ENCODE data around the gene LIN54.
A peak's percentile ranks its signal among the peaks of the same experiment; 100 is the strongest.
"Not testable (repeated sequence)": the region's sequence is repeated elsewhere in the genome, so short reads cannot be mapped to it uniquely, and the experiment has no call there.

Gene LIN54

GRCh38 chr4:83036991-83037665 is 26.5 kb upstream of the LIN54 start:
- no peak for TF ChIP-seq CTCF (conservative IDR thresholded peaks at IDR 0.05)
- TF ChIP-seq ZFX (IDR thresholded peaks at IDR 0.05) = no peak
- no peak overlapping the region for H3K27ac ChIP-seq

DNA sequence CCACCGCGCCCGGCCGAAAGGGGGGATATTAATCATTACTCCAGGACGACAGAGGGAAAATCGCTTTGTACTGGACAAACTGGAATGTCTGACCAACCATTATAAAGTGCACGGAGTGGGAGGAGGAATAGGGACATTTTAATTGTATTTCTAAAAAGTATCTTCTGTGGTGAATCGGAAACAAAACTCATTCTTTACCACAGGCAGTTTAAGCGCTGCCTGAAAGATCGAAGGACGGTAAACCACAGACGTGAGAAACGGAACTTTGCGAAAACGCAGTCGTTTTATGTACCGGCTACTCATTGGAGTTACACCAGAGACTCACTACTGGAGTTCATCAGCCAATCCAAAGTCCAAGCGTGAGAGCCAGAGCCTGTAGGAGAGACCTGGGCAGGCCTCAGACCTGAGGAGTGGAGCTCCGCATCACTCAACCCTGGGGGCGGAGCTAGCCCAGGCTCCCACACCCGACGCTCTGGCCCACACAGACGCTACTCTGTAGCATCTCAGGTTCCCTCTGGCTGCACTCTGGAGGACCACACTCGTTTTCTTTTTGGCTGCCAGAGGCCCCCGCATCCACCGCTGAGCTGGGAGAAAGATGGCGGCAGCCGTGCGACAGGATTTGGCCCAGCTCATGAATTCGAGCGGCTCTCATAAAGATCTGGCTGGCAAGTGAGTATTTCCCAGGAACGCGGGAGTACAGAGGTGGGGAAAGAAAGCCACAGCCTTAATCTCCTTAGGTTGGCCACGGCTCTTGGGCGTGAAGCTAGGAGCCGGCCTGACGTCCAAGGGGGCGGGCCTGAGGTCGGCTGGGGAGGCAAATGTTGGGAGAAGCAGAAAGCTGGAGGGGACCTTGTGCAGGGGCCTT is 24.2 kb upstream of the LIN54 start, which contains the start of gene COPS4:
Gene COPS4 (plus strand): TSS at position 554 of the 865 bp plus-strand sequence. CDS start 42 bp downstream, at position 596.
- TF ChIP-seq ZFX (IDR thresholded peaks at IDR 0.05) = peak; percentile 40
- peak; percentile 47 for TF ChIP-seq CTCF (conservative IDR thresholded peaks at IDR 0.05)
- H3K27ac ChIP-seq = peak within 1 kb of the TSS; percentile 78

DNA sequence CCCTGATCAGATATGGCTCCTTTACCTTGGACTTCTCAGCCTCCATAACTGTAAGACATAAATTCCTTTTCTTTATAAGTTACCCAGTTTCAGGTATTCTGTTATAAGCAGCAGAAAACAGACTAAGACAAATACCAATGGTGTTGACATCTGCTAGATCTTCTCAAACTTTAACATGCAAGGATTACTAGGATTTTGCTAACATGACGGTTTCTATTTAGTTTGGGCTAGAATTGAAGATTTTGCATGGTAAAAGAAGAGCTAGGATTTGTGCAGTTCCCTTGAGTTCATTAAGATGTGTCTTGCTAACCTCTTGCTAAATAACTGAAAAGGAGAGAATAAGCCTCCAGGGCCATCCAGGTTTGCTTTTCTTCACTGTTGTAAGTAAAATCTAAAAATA is 19.1 kb upstream of the LIN54 start:
- no peak overlapping the region for H3K27ac ChIP-seq
- TF ChIP-seq ZFX (IDR thresholded peaks at IDR 0.05) (no peak), CTCF (conservative IDR thresholded peaks at IDR 0.05) (no peak)

- TF ChIP-seq ZFX (IDR thresholded peaks at IDR 0.05) (no peak), CTCF (conservative IDR thresholded peaks at IDR 0.05) (no peak)
Observed at GRCh38 chr4:83028976-83029375, 18.4 kb upstream of the LIN54 start.

DNA sequence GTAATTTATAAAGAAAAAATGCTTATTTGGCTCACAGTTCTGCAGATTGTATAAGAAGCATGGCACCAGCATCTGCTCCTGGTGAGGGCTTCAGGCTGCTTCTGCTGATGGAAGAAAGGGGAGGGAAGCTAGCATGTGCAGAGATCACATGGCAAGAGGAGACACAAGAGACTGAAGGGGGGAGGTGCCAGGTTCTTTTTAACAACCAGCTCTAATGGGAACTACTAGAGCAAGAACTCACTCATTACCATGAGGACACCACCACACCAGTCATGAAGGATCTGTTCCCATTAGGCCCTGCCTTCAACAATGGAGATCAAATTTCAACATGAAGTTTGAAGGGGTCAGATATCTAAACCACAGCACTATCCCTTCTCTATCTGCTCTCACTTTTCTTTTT is 14.9 kb upstream of the LIN54 start:
- no peak for TF ChIP-seq ZFX (IDR thresholded peaks at IDR 0.05)
- TF ChIP-seq CTCF (conservative IDR thresholded peaks at IDR 0.05) = no peak
- H3K27ac ChIP-seq = no peak overlapping the region

More at GRCh38 chr4:83028976-83029375, 18.4 kb upstream of the LIN54 start:
- H3K27ac ChIP-seq = no peak overlapping the region

- TF ChIP-seq CTCF (conservative IDR thresholded peaks at IDR 0.05) = no peak
- no peak overlapping the region for H3K27ac ChIP-seq
Observed at GRCh38 chr4:83024233-83024632, 13.6 kb upstream of the LIN54 start.

- not testable (repeated sequence) for H3K27ac ChIP-seq
Observed at GRCh38 chr4:83023599-83023998, 13.0 kb upstream of the LIN54 start.

All from C4-2B (cell line).